Upper lobe of left lung (tissue), 6 donors: ENCODE measurements around the gene NLRP10. TPM values are rescaled to one million over a fixed set of nuclear protein-coding genes. Genes with fewer than 3 reads are reported as not detected.

Source experiments
- ATAC-seq, 2 donors: fragments of 200-7000 bp; cut with Tn5 transposase; one replicate each; pipeline ENCODE4 v1.9.1; 2022; ENCODE audit warnings: mild to moderate bottlenecking in 2 of 2, moderate library complexity in 2 of 2; ENCODE audit not compliant: low FRiP score in 2 of 2
- DNase-seq, 2 donors: peaks; one replicate each; pipeline ENCODE4 v3.0.0-alpha.2; 2019 to 2020
- H3K27ac ChIP-seq, 4 donors: fragments of 200-600 bp; sonication (generic); one replicate each; pipeline ENCODE4 v1.5.1; 2016 to 2019
- H3K27me3 ChIP-seq, 4 donors: fragments of 200-600 bp; sonication (generic); one replicate each; pipeline ENCODE4 v1.5.1; 2017 to 2019
- H3K36me3 ChIP-seq, 4 donors: fragments of 200-600 bp; sonication (generic); one replicate each; pipeline ENCODE4 v1.5.1; 2016 to 2019
- H3K4me1 ChIP-seq, 4 donors: fragments of 200-600 bp; sonication (generic); one replicate each; pipeline ENCODE4 v1.5.1; 2018 to 2019
- H3K4me3 ChIP-seq, 4 donors: fragments of 200-600 bp; sonication (generic); one replicate each; pipeline ENCODE4 v1.5.1; 2017 to 2019; ENCODE audit warnings: mild to moderate bottlenecking in 2 of 4, moderate library complexity in 1 of 4
- H3K9me3 ChIP-seq, 4 donors: fragments of 200-600 bp; sonication (generic); one replicate each; pipeline ENCODE4 v1.5.1; 2018 to 2019
- CTCF ChIP-seq, 6 experiments: fragments of 450-650 bp in 4 of 6; fragments of 200-600 bp in 2 of 6; sonication (generic) in 2 of 6; IDR thresholded peaks; one replicate each; pipeline ENCODE4 v1.5.1; 2016 to 2019; ENCODE audit warnings: antibody characterized with exemption in 6 of 6
- EP300 ChIP-seq, 4 donors: sonication (generic); formaldehyde crosslinking; IDR thresholded peaks; one replicate each; pipeline ENCODE4 v1.5.1; 2017; ENCODE audit warnings: antibody characterized with exemption in 4 of 4, control low read depth in 2 of 4
- POLR2A ChIP-seq, 4 donors: fragments of 450-650 bp; IDR thresholded peaks; one replicate each; pipeline ENCODE4 v1.5.1; 2016 to 2017; ENCODE audit warnings: antibody characterized with exemption in 4 of 4, mild to moderate bottlenecking in 2 of 4
- POLR2AphosphoS5 ChIP-seq, 2 donors: sonication (generic); formaldehyde crosslinking; IDR thresholded peaks; one replicate each; pipeline ENCODE4 v1.5.1; 2017; ENCODE audit warnings: antibody characterized with exemption in 2 of 2
- WGBS, 2 donors: methylation state at CpG; one replicate each; pipeline ENCODE4 v1.1.5; 2017 to 2018; 5-methylcytosine and 5-hydroxymethylcytosine counted together
- total RNA-seq, 6 donors: library from RNA; depleted of rRNA in 4 of 6; stranded (reverse); fragments of >200 nt in 4 of 6; gene quantifications; one replicate each; pipeline versions ENCODE4 v1.1.0 to v1.2.1, GENCODE V29; 2016 to 2021
- donor health status: DM: no; HTN: no; CAD: no; lungs with moderate emphysema.
- donor health status: DM: no; HTN: yes; CAD: no; lungs with severe emphysema.

NLRP10 gene
- total RNA-seq, 6 donors from 2014 or later, result not detected

- H3K9me3 ChIP-seq, result no peaks in the 10 kb centered on the region
- peak overlapping the region in 1 of 4 donors; percentile 24 for H3K27ac ChIP-seq
- ATAC-seq (no peak), DNase-seq (no peak)
- no peaks in the 10 kb centered on the region for H3K27me3 ChIP-seq
- TF ChIP-seq POLR2AphosphoS5 (IDR thresholded peaks at IDR 0.05) (no peak), POLR2A (IDR thresholded peaks at IDR 0.05) (no peak), EP300 (IDR thresholded peaks at IDR 0.05) (no peak), CTCF (IDR thresholded peaks at IDR 0.05) (no peak)
- H3K36me3 ChIP-seq, result no peaks in the 10 kb centered on the region
- WGBS, 2 donors, result 50 to 54% methylated on average over 5 of the region's 5 CpGs
- H3K4me3 ChIP-seq, result no peak overlapping the region
- H3K4me1 ChIP-seq, result peaks cover 0 to 4% (median 0%) of the 10 kb centered on the region in 4 donors
Observed at GRCh38 chr11:7977232-7977917, 12.1 kb upstream of the NLRP10 start.

GRCh38 chr11:7974668-7975067 is 9.4 kb upstream of the NLRP10 start:
- no peak for DNase-seq

GRCh38 chr11:7973011-7973410 is 7.8 kb upstream of the NLRP10 start:
- TF ChIP-seq POLR2A (IDR thresholded peaks at IDR 0.05) (no peak), POLR2AphosphoS5 (IDR thresholded peaks at IDR 0.05) (no peak), EP300 (IDR thresholded peaks at IDR 0.05) (no peak), CTCF (IDR thresholded peaks at IDR 0.05) (no peak)
- DNase-seq, result no peak

More at GRCh38 chr11:7974668-7975067, 9.4 kb upstream of the NLRP10 start:
- no peak for ATAC-seq
- WGBS, 2 donors, result 76 to 87% methylated on average over 2 of the region's 2 CpGs
- Histone ChIP-seq H3K27me3 (no peaks in the 10 kb centered on the region), H3K4me1 (peaks cover 0 to 4% (median 0%) of the 10 kb centered on the region in 4 donors), H3K9me3 (no peaks in the 10 kb centered on the region), H3K36me3 (no peaks in the 10 kb centered on the region), H3K4me3 (no peak overlapping the region), H3K27ac (no peak overlapping the region)
- TF ChIP-seq POLR2AphosphoS5 (IDR thresholded peaks at IDR 0.05) (no peak), CTCF (IDR thresholded peaks at IDR 0.05) (no peak), EP300 (IDR thresholded peaks at IDR 0.05) (no peak), POLR2A (IDR thresholded peaks at IDR 0.05) (no peak)

GRCh38 chr11:7971846-7972245 is 6.6 kb upstream of the NLRP10 start:
- no peak overlapping the region for H3K27ac ChIP-seq
- DNase-seq, result no peak
- peaks cover 0 to 2% (median 0%) of the 10 kb centered on the region in 4 donors for H3K4me1 ChIP-seq
- no peaks in the 10 kb centered on the region for H3K27me3 ChIP-seq
- no peak for TF ChIP-seq EP300 (IDR thresholded peaks at IDR 0.05)
- no peak for TF ChIP-seq CTCF (IDR thresholded peaks at IDR 0.05)
- TF ChIP-seq POLR2AphosphoS5 (IDR thresholded peaks at IDR 0.05), result no peak
- TF ChIP-seq POLR2A (IDR thresholded peaks at IDR 0.05), result no peak
- ATAC-seq, result no peak
- no peaks in the 10 kb centered on the region for H3K9me3 ChIP-seq
- H3K36me3 ChIP-seq, result no peaks in the 10 kb centered on the region
- H3K4me3 ChIP-seq, result no peak overlapping the region

More at GRCh38 chr11:7973011-7973410, 7.8 kb upstream of the NLRP10 start:
- H3K36me3 ChIP-seq, result no peaks in the 10 kb centered on the region
- 85 to 92% methylated on average over 5 of the region's 5 CpGs for WGBS, 2 donors
- no peaks in the 10 kb centered on the region for H3K27me3 ChIP-seq
- ATAC-seq, result no peak
- H3K27ac ChIP-seq, result no peak overlapping the region
- peaks cover 0 to 4% (median 0%) of the 10 kb centered on the region in 4 donors for H3K4me1 ChIP-seq
- H3K4me3 ChIP-seq, result no peak overlapping the region
- H3K9me3 ChIP-seq, result no peaks in the 10 kb centered on the region
